GM18519 (cell line): ENCODE results near the gene KDM8.
"Not testable (repeated sequence)": the region's sequence is repeated elsewhere in the genome, so short reads cannot be mapped to it uniquely, and the experiment has no call there.

Experiments
- ATAC-seq: cut with Tn5 transposase; IDR thresholded peaks from one replicate; pipeline ENCODE4 v1.9.1; 2021; ENCODE audit warnings: mild to moderate bottlenecking, moderate library complexity; ENCODE audit not compliant: unreplicated experiment, low FRiP score

Gene KDM8

GRCh38 chr16:27190316-27190871, 12.9 kb upstream of the KDM8 start:
- ATAC-seq: no peak

- ATAC-seq: no peak
Measured at GRCh38 chr16:27191352-27191924, 11.9 kb upstream of the KDM8 start.

GRCh38 chr16:27193300-27193990, 9.9 kb upstream of the KDM8 start:
- no peak for ATAC-seq

- ATAC-seq: no peak
Measured at GRCh38 chr16:27195076-27195741, 8.1 kb upstream of the KDM8 start.

GRCh38 chr16:27195941-27196595, 7.3 kb upstream of the KDM8 start:
- ATAC-seq: no peak

GRCh38 chr16:27197004-27197403, 6.3 kb upstream of the KDM8 start:
- ATAC-seq: no peak

GRCh38 chr16:27198451-27199234, 4.7 kb upstream of the KDM8 start:
- ATAC-seq: no peak

- ATAC-seq: no peak
Measured at GRCh38 chr16:27199235-27199586, 4.1 kb upstream of the KDM8 start.

GRCh38 chr16:27199736-27200135, 3.6 kb upstream of the KDM8 start:
- ATAC-seq: no peak

- ATAC-seq: not testable (repeated sequence)
Measured at GRCh38 chr16:27200914-27201313, 2.4 kb upstream of the KDM8 start.

- ATAC-seq: no peak
Measured at GRCh38 chr16:27202923-27203506, 311 bp upstream of the KDM8 start.

GRCh38 chr16:27204312-27204915, 1.1 kb downstream of the KDM8 start:
- no peak for ATAC-seq

GRCh38 chr16:27205423-27206065, 2.2 kb downstream of the KDM8 start:
- ATAC-seq: no peak

- not testable (repeated sequence) for ATAC-seq
Measured at GRCh38 chr16:27207121-27207520, 3.8 kb downstream of the KDM8 start.

GRCh38 chr16:27208081-27208680, 4.9 kb downstream of the KDM8 start:
- no peak for ATAC-seq

- ATAC-seq: no peak
Measured at GRCh38 chr16:27208796-27209195, 5.5 kb downstream of the KDM8 start.

- no peak for ATAC-seq
Measured at GRCh38 chr16:27209591-27209990, 6.3 kb downstream of the KDM8 start.

- no peak for ATAC-seq
Measured at GRCh38 chr16:27210174-27210573, 6.8 kb downstream of the KDM8 start.

GRCh38 chr16:27211026-27211425, 7.7 kb downstream of the KDM8 start:
- ATAC-seq: no peak
